ENCODE data around the gene OGN.

OGN gene

DNA sequence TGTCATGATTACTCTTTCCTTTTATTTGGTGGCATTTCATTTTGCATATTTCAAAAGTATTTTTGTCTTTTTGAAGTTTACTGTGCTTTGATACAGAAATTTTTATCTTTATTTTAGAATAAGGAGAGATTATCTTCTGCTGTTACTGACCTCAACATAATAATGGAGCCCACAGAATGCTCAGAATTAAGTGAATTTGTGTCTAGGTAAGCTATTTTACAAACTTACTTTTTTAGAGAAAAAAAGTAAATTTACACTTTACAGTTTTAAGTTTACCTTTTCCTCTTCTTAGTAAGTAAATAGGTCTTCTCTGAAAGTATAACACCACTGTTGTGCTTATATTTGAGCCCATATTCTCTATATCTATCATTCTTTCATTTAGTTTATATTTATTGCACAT is 58.8 kb downstream of the OGN start:
- DNase-seq (ENCODE audit: low read depth in 3 of 3): no peak

DNA sequence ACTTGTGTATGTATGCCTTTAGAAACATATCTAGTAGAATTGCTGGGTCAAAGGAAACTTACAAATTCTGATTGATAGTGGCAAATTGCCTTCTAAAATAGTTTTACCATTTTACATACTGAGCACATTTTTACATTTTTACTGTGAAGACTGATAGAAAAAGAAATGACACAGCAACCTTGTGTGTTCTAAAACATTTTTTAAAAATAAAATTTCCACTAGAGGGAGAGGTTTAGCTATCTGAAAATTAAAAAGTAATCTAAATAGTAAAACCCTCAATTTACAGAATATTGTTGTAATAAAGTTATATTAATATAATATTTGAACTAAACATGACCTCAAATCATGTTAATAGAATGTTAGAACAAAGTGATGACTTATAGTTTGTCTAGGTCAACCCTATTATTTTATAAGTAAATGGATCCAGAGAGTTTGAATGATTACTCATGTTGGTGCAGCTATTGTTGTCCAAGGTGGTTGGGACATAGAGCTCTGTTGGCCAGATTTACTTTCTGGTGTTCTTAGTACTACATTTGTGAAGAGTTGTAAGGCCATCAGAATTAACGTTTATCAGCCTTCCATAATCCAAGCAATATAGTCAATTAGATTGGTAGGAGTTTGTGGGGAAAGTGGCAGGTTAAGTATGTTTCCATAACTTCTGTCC is 61.4 kb downstream of the OGN start:
- DNase-seq (ENCODE audit: low read depth in 3 of 3): no peak

DNA sequence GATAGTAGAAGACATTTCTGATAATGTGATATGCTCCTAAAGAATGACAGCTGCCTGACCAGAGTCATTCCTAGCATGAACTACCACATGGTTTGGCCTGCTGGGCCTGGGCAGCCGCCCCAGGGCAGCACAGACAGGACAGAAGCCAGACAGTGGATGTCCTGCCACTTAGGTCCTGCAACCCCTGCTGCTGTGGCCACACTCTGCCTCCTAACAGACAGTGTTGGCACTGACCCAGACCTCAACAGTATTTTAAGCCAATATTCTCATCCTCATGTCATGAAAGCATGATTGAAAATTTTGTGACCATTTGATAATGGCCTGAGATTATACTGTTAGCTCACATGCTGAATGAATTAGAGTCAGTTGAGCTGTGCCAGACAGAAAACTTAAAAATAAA is 62.8 kb downstream of the OGN start:
- DNase-seq (ENCODE audit: low read depth in 3 of 3): no peak

DNA sequence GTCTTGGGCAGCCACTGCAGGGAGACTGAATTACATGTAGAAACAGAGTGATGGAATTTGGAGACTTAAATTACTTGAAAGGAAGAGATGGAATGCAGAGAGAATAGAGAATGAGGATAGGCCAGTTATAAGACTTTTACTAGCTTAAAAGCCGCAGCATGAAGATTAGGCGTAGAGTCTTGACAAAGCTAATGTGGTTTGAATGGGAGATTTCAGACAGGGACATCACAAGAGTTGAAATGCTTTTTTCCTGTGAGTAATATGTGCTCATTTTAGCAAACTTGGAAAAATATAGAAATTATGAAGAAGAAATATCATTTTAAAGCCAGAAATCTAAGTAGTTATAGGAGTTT is 71.1 kb downstream of the OGN start:
- DNase-seq (ENCODE audit: low read depth in 3 of 3): no peak

All from stimulated activated CD4-positive, alpha-beta T cell treated with anti-CD3 and anti-CD28 coated beads, TNF-alpha, amount 100 ng/mL, for 4 hours (primary cell).